Mammary epithelial cell (primary cell): Measurements from ENCODE around the gene RAPGEF2.

Experiments used
- CTCF ChIP-seq, 2 donors: IDR thresholded peaks in 1 of 2; conservative IDR thresholded peaks in 1 of 2; 2 replicates each; pipeline ENCODE4 v1.5.1; 2011 to 2012; ENCODE audit warnings: inconsistent platforms in 2 of 2, low read length in 2 of 2, mild to moderate bottlenecking in 2 of 2, control low read depth in 1 of 2, low read depth in 1 of 2; ENCODE audit not compliant: insufficient read depth in 1 of 2; ENCODE audit errors: extremely low read depth in 1 of 2
- EZH2 ChIP-seq: IDR thresholded peaks from 2 replicates; pipeline ENCODE4 v1.6.1; 2012; ENCODE audit warnings: low read length, inconsistent platforms, borderline replicate concordance

- TF ChIP-seq CTCF (conservative IDR thresholded peaks at IDR 0.05 in 1 of 2, IDR thresholded peaks at IDR 0.05 in 1 of 2; ENCODE audit: extremely low read depth in 1 of 2, insufficient read depth in 1 of 2, low read depth in 1 of 2, low read length in 2 of 2) = no peak
- TF ChIP-seq EZH2 = no peak
Measured at GRCh38 chr4:159152181-159152580, 49.3 kb downstream of the RAPGEF2 start.
